8988T (cell line): ENCODE results near the gene MYOM1.
A peak's percentile ranks its signal among the peaks of the same experiment; 100 is the strongest.
"Not testable (repeated sequence)": the region's sequence is repeated elsewhere in the genome, so short reads cannot be mapped to it uniquely, and the experiment has no call there.

Experiments
- DNase-seq: peaks from one replicate; pipeline ENCODE4 v3.0.0; 2011

Gene MYOM1

GRCh38 chr18:3052411-3052758, 167.4 kb downstream of the MYOM1 start:
- no peak for DNase-seq

- DNase-seq: no peak
Measured at GRCh38 chr18:3051718-3052410, 167.9 kb downstream of the MYOM1 start.

GRCh38 chr18:3049897-3050454, 169.8 kb downstream of the MYOM1 start:
- DNase-seq: not testable (repeated sequence)

- no peak for DNase-seq
Measured at GRCh38 chr18:3048820-3049349, 170.9 kb downstream of the MYOM1 start.

- DNase-seq: no peak
Measured at GRCh38 chr18:3048121-3048520, 171.6 kb downstream of the MYOM1 start.

GRCh38 chr18:3046216-3046808, 173.5 kb downstream of the MYOM1 start:
- no peak for DNase-seq

- no peak for DNase-seq
Measured at GRCh38 chr18:3044931-3045698, 174.7 kb downstream of the MYOM1 start.

- DNase-seq: no peak
Measured at GRCh38 chr18:3042379-3042778, 177.4 kb downstream of the MYOM1 start.

GRCh38 chr18:3041843-3042242, 177.9 kb downstream of the MYOM1 start:
- no peak for DNase-seq

- DNase-seq: no peak
Measured at GRCh38 chr18:3040881-3041280, 178.9 kb downstream of the MYOM1 start.

GRCh38 chr18:3040173-3040572, 179.6 kb downstream of the MYOM1 start:
- DNase-seq: no peak

- peak; percentile 70 for DNase-seq
Measured at GRCh38 chr18:3037423-3037915, 182.3 kb downstream of the MYOM1 start.

GRCh38 chr18:3036108-3036507, 183.7 kb downstream of the MYOM1 start:
- no peak for DNase-seq

- DNase-seq: no peak
Measured at GRCh38 chr18:3035635-3036034, 184.1 kb downstream of the MYOM1 start.

- DNase-seq: no peak
Measured at GRCh38 chr18:3032721-3033120, 187.0 kb downstream of the MYOM1 start.

GRCh38 chr18:3029215-3029952, 190.4 kb downstream of the MYOM1 start:
- DNase-seq: no peak

GRCh38 chr18:3028115-3028514, 191.7 kb downstream of the MYOM1 start:
- DNase-seq: not testable (repeated sequence)

GRCh38 chr18:3027370-3027891, 192.3 kb downstream of the MYOM1 start:
- DNase-seq: no peak

GRCh38 chr18:3025544-3025943, 194.2 kb downstream of the MYOM1 start:
- DNase-seq: no peak

- DNase-seq: not testable (repeated sequence)
Measured at GRCh38 chr18:3023603-3024002, 196.2 kb downstream of the MYOM1 start.
